ENCODE measurements around the gene CFAP53. TPM values are rescaled to one million over a fixed set of nuclear protein-coding genes. Genes with fewer than 3 reads are reported as not detected.

The CFAP53 gene
- polyA plus RNA-seq, 2 of the 4 experiments (the other 2 are of a cell fraction) = 0.54 to 0.66 TPM

DNA sequence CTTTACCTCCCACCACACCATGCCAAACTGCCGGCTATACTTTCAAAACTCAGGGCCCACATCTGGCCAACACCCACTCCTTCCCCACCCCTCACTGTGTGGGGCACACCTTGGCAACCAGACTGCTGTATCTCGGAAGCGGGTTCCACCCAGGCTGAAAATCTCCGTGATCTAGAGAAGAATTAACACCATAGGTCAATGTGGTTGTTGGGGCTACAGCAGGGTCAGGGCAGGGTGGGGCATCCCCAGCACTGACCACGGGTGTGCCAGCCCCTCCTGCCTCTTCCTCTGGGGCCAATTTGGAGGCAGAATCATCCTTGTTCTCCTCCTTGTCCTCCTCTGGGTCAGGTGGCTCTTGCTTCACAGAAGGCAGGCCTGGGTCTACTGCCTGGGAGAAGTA lies 6.3 kb upstream of the CFAP53 start:
- Histone ChIP-seq H3K4me3 (no peak overlapping the region), H3K4me1 (peaks cover 2% of the 10 kb centered on the region; the same call in 1 of the 3 replicates), H3K27ac (no peak overlapping the region), H3K9me3 (no peaks in the 10 kb centered on the region), H3K4me2 (no peak overlapping the region)
- POLR2A ChIA-PET = no interaction called here
- FAIRE-seq (no peak), DNase-seq (ENCODE audit: low read depth in 1 of 2, low spot score in 1 of 2) (no peak), ATAC-seq (no peak)
- TF ChIP-seq ZFP36 (IDR thresholded peaks at IDR 0.05; ENCODE audit: borderline replicate concordance, partially characterized antibody) = no peak
- no peak for TF ChIP-seq ZSCAN20 (CRISPR knock-in tag; IDR thresholded peaks at IDR 0.05)
- TF ChIP-seq NFE2L2 (conservative IDR thresholded peaks at IDR 0.05; ENCODE audit: low read length) = no peak
- CTCF ChIA-PET = no interaction called here
- WGBS (ENCODE audit: missing lambda C conversion rate) = 93% methylated on average over 3 of the region's 5 CpGs

DNA sequence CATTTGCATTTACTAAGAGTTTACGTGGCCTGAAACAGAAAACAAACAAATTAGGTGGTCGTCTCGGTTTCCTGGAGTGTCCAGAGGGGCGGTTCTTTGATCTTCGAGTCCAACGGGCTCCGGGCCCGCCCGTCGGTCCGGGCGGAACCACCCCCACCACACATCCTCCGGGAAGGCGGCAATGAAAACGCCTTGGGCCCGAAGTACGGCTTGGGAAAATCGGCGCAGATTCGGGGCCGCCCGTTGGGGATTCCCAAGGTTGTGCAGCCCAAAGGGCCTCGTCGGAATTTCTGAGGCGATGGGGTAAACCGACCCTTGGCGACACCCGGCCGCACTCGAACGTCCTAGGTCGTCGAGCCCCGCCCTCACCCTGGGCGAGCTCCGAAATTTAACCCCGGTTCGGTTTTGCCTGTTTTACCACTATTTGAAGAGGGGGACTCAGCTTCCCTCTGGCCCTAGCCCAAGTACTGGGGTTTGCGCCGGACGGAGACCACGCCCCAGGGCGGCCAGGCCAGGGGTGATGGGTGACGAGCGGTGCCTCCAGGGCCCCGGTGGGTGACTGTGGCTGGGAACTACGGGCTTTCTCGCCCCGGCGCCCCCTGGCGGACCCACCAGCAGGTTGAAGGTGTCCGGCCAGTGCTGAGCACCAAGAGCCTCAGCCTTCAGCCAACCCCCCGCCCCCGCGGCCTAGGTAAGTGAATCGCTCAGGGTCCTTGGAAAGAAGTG lies 1.9 kb upstream of the CFAP53 start:
- Histone ChIP-seq H3K4me2 (peak overlapping the region; percentile 65), H3K4me1 (peaks cover 8% of the 10 kb centered on the region; the same call in 1 of the 3 replicates), H3K9me3 (no peaks in the 10 kb centered on the region), H3K4me3 (peak overlapping the region; percentile 43), H3K27ac (peak overlapping the region; percentile 65 to 92)
- WGBS (ENCODE audit: missing lambda C conversion rate) = 29% methylated on average over 9 of the region's 56 CpGs
- FAIRE-seq = no peak
- ChIA-PET POLR2A (interaction anchor here (1.3 kb wide), 1 partner anchor 14 kb away, joined by 3 read pairs; the partner anchor contains the start of gene MBD1), CTCF (interaction anchor here (0.6 to 3.2 kb wide), 16 partner anchors 9 to 170 kb away, joined by 3 to 16 read pairs (median 3); partner anchors contain the start of gene MBD1)
- peak; percentile 89 to 95 for ATAC-seq
- DNase-seq (ENCODE audit: low read depth in 1 of 2, low spot score in 1 of 2) = peak; percentile 80 to 89
- TF ChIP-seq FOXS1 (CRISPR knock-in tag; IDR thresholded peaks at IDR 0.05) = no peak
- TF ChIP-seq ZNF302 (CRISPR knock-in tag; IDR thresholded peaks at IDR 0.05) = no peak
- no peak for TF ChIP-seq ZC3H11A (IDR thresholded peaks at IDR 0.05)
- no peak for TF ChIP-seq ESRRA (IDR thresholded peaks at IDR 0.05; ENCODE audit: borderline replicate concordance, low read length)
- TF ChIP-seq, protein P1, sequence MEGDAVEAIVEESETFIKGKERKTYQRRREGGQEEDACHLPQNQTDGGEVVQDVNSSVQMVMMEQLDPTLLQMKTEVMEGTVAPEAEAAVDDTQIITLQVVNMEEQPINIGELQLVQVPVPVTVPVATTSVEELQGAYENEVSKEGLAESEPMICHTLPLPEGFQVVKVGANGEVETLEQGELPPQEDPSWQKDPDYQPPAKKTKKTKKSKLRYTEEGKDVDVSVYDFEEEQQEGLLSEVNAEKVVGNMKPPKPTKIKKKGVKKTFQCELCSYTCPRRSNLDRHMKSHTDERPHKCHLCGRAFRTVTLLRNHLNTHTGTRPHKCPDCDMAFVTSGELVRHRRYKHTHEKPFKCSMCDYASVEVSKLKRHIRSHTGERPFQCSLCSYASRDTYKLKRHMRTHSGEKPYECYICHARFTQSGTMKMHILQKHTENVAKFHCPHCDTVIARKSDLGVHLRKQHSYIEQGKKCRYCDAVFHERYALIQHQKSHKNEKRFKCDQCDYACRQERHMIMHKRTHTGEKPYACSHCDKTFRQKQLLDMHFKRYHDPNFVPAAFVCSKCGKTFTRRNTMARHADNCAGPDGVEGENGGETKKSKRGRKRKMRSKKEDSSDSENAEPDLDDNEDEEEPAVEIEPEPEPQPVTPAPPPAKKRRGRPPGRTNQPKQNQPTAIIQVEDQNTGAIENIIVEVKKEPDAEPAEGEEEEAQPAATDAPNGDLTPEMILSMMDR (IDR thresholded peaks at IDR 0.05) = peak; percentile 60
- no peak for TF ChIP-seq HDAC2 (IDR thresholded peaks at IDR 0.05)
- TF ChIP-seq, protein P2, sequence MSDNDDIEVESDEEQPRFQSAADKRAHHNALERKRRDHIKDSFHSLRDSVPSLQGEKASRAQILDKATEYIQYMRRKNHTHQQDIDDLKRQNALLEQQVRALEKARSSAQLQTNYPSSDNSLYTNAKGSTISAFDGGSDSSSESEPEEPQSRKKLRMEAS (IDR thresholded peaks at IDR 0.05) = peak; percentile 47; the same call in 1 of the 2 replicates
- TF ChIP-seq RNF2 (IDR thresholded peaks at IDR 0.05; ENCODE audit: borderline replicate concordance, low read depth) = no peak
- no peak for TF ChIP-seq BHLHE40 (IDR thresholded peaks at IDR 0.05; ENCODE audit: low read depth, low read length)
- no peak for TF ChIP-seq TP53 (CRISPR knock-in tag; IDR thresholded peaks at IDR 0.05)
- TF ChIP-seq SMC3 (IDR thresholded peaks at IDR 0.05) = peak; percentile 51
- TF ChIP-seq, protein P3, sequence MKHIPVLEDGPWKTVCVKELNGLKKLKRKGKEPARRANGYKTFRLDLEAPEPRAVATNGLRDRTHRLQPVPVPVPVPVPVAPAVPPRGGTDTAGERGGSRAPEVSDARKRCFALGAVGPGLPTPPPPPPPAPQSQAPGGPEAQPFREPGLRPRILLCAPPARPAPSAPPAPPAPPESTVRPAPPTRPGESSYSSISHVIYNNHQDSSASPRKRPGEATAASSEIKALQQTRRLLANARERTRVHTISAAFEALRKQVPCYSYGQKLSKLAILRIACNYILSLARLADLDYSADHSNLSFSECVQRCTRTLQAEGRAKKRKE (CRISPR knock-in tag; IDR thresholded peaks at IDR 0.05; ENCODE audit: low read depth) = no peak
- TF ChIP-seq, protein P4, sequence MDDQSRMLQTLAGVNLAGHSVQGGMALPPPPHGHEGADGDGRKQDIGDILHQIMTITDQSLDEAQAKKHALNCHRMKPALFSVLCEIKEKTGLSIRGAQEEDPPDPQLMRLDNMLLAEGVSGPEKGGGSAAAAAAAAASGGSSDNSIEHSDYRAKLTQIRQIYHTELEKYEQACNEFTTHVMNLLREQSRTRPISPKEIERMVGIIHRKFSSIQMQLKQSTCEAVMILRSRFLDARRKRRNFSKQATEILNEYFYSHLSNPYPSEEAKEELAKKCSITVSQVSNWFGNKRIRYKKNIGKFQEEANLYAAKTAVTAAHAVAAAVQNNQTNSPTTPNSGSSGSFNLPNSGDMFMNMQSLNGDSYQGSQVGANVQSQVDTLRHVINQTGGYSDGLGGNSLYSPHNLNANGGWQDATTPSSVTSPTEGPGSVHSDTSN (IDR thresholded peaks at IDR 0.05) = peak; percentile 61; the same call in 1 of the 2 replicates
- TF ChIP-seq EP300 (IDR thresholded peaks at IDR 0.05) = no peak
- no peak for TF ChIP-seq SREBF2 (IDR thresholded peaks at IDR 0.05)
- TF ChIP-seq, protein P5, sequence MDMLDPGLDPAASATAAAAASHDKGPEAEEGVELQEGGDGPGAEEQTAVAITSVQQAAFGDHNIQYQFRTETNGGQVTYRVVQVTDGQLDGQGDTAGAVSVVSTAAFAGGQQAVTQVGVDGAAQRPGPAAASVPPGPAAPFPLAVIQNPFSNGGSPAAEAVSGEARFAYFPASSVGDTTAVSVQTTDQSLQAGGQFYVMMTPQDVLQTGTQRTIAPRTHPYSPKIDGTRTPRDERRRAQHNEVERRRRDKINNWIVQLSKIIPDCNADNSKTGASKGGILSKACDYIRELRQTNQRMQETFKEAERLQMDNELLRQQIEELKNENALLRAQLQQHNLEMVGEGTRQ (IDR thresholded peaks at IDR 0.05) = no peak
- no peak for TF ChIP-seq HOXB5 (CRISPR knock-in tag; IDR thresholded peaks at IDR 0.05)
- peak in 1 of 2 experiments; percentile 43; a peak in 2 of 5 replicates for TF ChIP-seq RAD21 (conservative IDR thresholded peaks at IDR 0.05 in 1 of 2, IDR thresholded peaks at IDR 0.05 in 1 of 2)
- TF ChIP-seq MYC (IDR thresholded peaks at IDR 0.05; ENCODE audit: borderline replicate concordance, low read length) = no peak
- peak in 1 of 2 experiments; percentile 57; a peak in 1 of 5 replicates for TF ChIP-seq JUN (IDR thresholded peaks at IDR 0.05)
- no peak for TF ChIP-seq ZSCAN20 (CRISPR knock-in tag; IDR thresholded peaks at IDR 0.05)
- TF ChIP-seq GATA3 (IDR thresholded peaks at IDR 0.05; ENCODE audit: borderline replicate concordance) = no peak
- TF ChIP-seq, protein P6, sequence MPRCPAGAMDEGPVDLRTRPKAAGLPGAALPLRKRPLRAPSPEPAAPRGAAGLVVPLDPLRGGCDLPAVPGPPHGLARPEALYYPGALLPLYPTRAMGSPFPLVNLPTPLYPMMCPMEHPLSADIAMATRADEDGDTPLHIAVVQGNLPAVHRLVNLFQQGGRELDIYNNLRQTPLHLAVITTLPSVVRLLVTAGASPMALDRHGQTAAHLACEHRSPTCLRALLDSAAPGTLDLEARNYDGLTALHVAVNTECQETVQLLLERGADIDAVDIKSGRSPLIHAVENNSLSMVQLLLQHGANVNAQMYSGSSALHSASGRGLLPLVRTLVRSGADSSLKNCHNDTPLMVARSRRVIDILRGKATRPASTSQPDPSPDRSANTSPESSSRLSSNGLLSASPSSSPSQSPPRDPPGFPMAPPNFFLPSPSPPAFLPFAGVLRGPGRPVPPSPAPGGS (IDR thresholded peaks at IDR 0.05) = no peak
- no peak for TF ChIP-seq CBX2 (IDR thresholded peaks at IDR 0.05; ENCODE audit: borderline replicate concordance, low read depth)
- no peak for TF ChIP-seq MAFK (IDR thresholded peaks at IDR 0.05; ENCODE audit: partially characterized antibody)
- TF ChIP-seq, protein P7, sequence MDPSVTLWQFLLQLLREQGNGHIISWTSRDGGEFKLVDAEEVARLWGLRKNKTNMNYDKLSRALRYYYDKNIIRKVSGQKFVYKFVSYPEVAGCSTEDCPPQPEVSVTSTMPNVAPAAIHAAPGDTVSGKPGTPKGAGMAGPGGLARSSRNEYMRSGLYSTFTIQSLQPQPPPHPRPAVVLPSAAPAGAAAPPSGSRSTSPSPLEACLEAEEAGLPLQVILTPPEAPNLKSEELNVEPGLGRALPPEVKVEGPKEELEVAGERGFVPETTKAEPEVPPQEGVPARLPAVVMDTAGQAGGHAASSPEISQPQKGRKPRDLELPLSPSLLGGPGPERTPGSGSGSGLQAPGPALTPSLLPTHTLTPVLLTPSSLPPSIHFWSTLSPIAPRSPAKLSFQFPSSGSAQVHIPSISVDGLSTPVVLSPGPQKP (IDR thresholded peaks at IDR 0.05; ENCODE audit: low read depth, low read length) = no peak
- TF ChIP-seq, protein P8, sequence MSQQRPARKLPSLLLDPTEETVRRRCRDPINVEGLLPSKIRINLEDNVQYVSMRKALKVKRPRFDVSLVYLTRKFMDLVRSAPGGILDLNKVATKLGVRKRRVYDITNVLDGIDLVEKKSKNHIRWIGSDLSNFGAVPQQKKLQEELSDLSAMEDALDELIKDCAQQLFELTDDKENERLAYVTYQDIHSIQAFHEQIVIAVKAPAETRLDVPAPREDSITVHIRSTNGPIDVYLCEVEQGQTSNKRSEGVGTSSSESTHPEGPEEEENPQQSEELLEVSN (IDR thresholded peaks at IDR 0.05; ENCODE audit: borderline replicate concordance, low read depth) = peak; percentile 30; the same call in 1 of the 2 replicates
